Gastrocnemius medialis (tissue), 4 donors: ENCODE data around the gene AHRR.

Source experiments
- CTCF ChIP-seq, 5 experiments: fragments of 450-650 bp in 3 of 5; fragments of 200-600 bp in 2 of 5; sonication (generic) in 2 of 5; IDR thresholded peaks in 4 of 5; conservative IDR thresholded peaks in 1 of 5; 1 replicate in 4 of 5; 2 replicates in 1 of 5; pipeline ENCODE4 v1.5.1; 2016 to 2019; ENCODE audit warnings: antibody characterized with exemption in 5 of 5, mild to moderate bottlenecking in 3 of 5, moderate library complexity in 3 of 5
- POLR2A ChIP-seq, 2 donors: fragments of 450-650 bp; IDR thresholded peaks; one replicate each; pipeline ENCODE4 v1.6.1; 2017; ENCODE audit warnings: antibody characterized with exemption in 2 of 2, mild to moderate bottlenecking in 2 of 2, moderate library complexity in 2 of 2

GRCh38 chr5:317086-317811 is 4.3 kb upstream of the AHRR start:
- TF ChIP-seq CTCF (IDR thresholded peaks at IDR 0.05 in 4 of 5, conservative IDR thresholded peaks at IDR 0.05 in 1 of 5) (peak in 1 of 5 experiments; percentile 28), POLR2A (IDR thresholded peaks at IDR 0.05) (no peak)
